GM23248 (cell line): ENCODE measurements around the gene KIZ. TPM values are rescaled to one million over a fixed set of nuclear protein-coding genes. Genes with fewer than 3 reads are reported as not detected.

ENCODE experiments used
- DNase-seq: peaks from one replicate; pipeline ENCODE4 v3.0.0-alpha.2; 2015
- H2AFZ ChIP-seq: fragments of 200-600 bp; sonication (generic); 2 replicates; pipeline ENCODE4 v1.6.1; 2016; ENCODE audit warnings: antibody characterized with exemption
- H3F3A ChIP-seq: fragments of 200-600 bp; sonication (generic); 2 replicates; pipeline ENCODE4 v1.6.1; 2016; ENCODE audit warnings: mild to moderate bottlenecking, antibody characterized with exemption, mixed run types; ENCODE audit not compliant: insufficient read depth
- H3K27ac ChIP-seq: fragments of 200-600 bp; sonication (generic); 2 replicates; pipeline ENCODE4 v1.5.1; 2016; ENCODE audit warnings: mild to moderate bottlenecking
- H3K27me3 ChIP-seq: fragments of 200-600 bp; sonication (generic); replicated peaks from 2 replicates; pipeline ENCODE4 v1.6.1; 2016; ENCODE audit warnings: mild to moderate bottlenecking; ENCODE audit not compliant: insufficient read depth
- H3K36me3 ChIP-seq: fragments of 200-600 bp; sonication (generic); 2 replicates; pipeline ENCODE4 v1.6.1; 2016; ENCODE audit warnings: low read depth, mild to moderate bottlenecking
- H3K4me1 ChIP-seq: fragments of 200-600 bp; sonication (generic); 2 replicates; pipeline ENCODE4 v1.6.1; 2016; ENCODE audit warnings: mild to moderate bottlenecking; ENCODE audit not compliant: insufficient read depth
- H3K4me2 ChIP-seq: fragments of 200-600 bp; sonication (generic); one replicate; pipeline ENCODE4 v1.6.1; 2016; ENCODE audit warnings: mild to moderate bottlenecking; ENCODE audit not compliant: unreplicated experiment
- H3K4me3 ChIP-seq: fragments of 200-600 bp; sonication (generic); 2 replicates; pipeline ENCODE4 v1.5.1; 2016; ENCODE audit warnings: mild to moderate bottlenecking
- H3K79me2 ChIP-seq: fragments of 200-600 bp; sonication (generic); 2 replicates; pipeline ENCODE4 v1.6.1; 2016; ENCODE audit warnings: mild to moderate bottlenecking; ENCODE audit not compliant: insufficient read depth
- H3K9ac ChIP-seq: fragments of 200-600 bp; sonication (generic); 2 replicates; pipeline ENCODE4 v1.6.1; 2016; ENCODE audit warnings: mild to moderate bottlenecking
- H3K9me2 ChIP-seq: fragments of 200-600 bp; sonication (generic); 2 replicates; pipeline ENCODE4 v1.6.1; 2016; ENCODE audit warnings: mixed run types, mild to moderate bottlenecking, moderate library complexity; ENCODE audit not compliant: insufficient read depth
- H3K9me3 ChIP-seq: fragments of 200-600 bp; sonication (generic); one replicate; pipeline ENCODE4 v1.6.1; 2017; ENCODE audit warnings: low read depth
- H4K20me1 ChIP-seq: fragments of 200-600 bp; sonication (generic); 2 replicates; pipeline ENCODE4 v1.6.0; 2016; ENCODE audit not compliant: insufficient read depth
- EZH2 ChIP-seq: fragments of 200-600 bp; sonication (generic); IDR thresholded peaks from 2 replicates; pipeline ENCODE4 v1.6.1; 2018; ENCODE audit warnings: antibody characterized with exemption, mild to moderate bottlenecking; ENCODE audit not compliant: insufficient read depth, poor library complexity, severe bottlenecking
- EZH2phosphoT487 ChIP-seq: fragments of 200-600 bp; sonication (generic); IDR thresholded peaks from 2 replicates; pipeline ENCODE4 v1.6.1; 2018; ENCODE audit warnings: antibody characterized with exemption, moderate library complexity, mild to moderate bottlenecking, low read depth; ENCODE audit not compliant: insufficient read depth
- WGBS, 2 experiments: methylation state at CpG; one replicate each; pipeline ENCODE4 v1.1.6; 2015 to 2017; ENCODE audit warnings: low lambda C conversion rate in 2 of 2, low coverage in 1 of 2; ENCODE audit errors: missing lambda C conversion rate in 2 of 2; 5-methylcytosine and 5-hydroxymethylcytosine counted together
- in situ Hi-C: fragments of 300-500 bp; cut with MboI; formaldehyde crosslinking; loops from 2 replicates; pipeline ENCODE4 v1.15.0; 2020
- polyA plus RNA-seq: library from polyadenylated mRNA; unstranded; fragments of >200 nt; fragmentation: Nextera tagmentation; extraction: Ambion mirVana; gene quantifications from 2 replicates; pipeline ENCODE4 v1.2.1, GENCODE V29; 2016
- total RNA-seq: library from RNA; depleted of rRNA; stranded (reverse); fragments of >200 nt; shearing (Covaris generic); gene quantifications from 2 replicates; pipeline ENCODE4 v1.2.3, GENCODE V29; 2014

The KIZ gene
- total and polyA plus RNA-seq, 2 experiments from 2014 or later: 15.4 to 24.5 TPM

DNA sequence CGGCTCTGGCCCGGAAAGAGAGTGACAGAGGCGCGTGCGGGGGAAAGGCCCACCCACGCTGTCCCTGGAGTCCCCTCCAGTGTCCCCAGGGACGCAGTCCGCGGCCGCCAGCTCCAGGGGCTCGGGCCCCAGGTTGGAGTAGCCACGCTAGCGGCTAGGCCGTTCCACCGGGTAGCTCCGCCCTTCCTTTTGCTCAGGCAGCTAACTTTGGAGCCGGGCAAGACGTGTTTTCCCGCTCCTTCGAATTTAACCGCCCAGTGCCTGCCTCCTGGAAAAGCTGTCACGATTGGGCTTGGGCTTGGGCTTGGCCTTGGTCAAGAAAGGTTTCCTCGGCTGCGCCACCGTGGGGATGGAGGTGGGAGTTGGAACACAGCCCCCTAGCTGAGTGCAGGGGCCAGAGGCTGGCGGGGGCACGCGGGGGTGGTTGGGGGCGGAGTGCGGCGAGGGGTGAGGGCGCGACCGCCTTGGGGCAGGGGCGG is 24.4 kb upstream of the KIZ start:
- Histone ChIP-seq H3K36me3 (no peaks in the 10 kb centered on the region), H3K79me2 (no peaks in the 10 kb centered on the region), H3K27me3 (peaks cover 99% of the 10 kb centered on the region), H3K9me3 (no peaks in the 10 kb centered on the region), H3K4me2 (no peak overlapping the region), H3K9ac (no peak overlapping the region), H3K4me3 (no peak overlapping the region), H3K9me2 (no peaks in the 10 kb centered on the region), H4K20me1 (no peaks in the 10 kb centered on the region), H3K4me1 (no peaks in the 10 kb centered on the region), H3K27ac (no peak overlapping the region), H2AFZ (0 out of 2 replicates have a peak overlapping the region, but pooled peaks have one; percentile 35), H3F3A (no peaks in the 10 kb centered on the region)
- DNase-seq: no peak
- no peak for TF ChIP-seq EZH2phosphoT487
- TF ChIP-seq EZH2: no peak
- WGBS, 2 experiments: 2 to 5% methylated on average over 25 to 35 of the region's 35 CpGs
- in situ Hi-C loops: no loop called here

DNA sequence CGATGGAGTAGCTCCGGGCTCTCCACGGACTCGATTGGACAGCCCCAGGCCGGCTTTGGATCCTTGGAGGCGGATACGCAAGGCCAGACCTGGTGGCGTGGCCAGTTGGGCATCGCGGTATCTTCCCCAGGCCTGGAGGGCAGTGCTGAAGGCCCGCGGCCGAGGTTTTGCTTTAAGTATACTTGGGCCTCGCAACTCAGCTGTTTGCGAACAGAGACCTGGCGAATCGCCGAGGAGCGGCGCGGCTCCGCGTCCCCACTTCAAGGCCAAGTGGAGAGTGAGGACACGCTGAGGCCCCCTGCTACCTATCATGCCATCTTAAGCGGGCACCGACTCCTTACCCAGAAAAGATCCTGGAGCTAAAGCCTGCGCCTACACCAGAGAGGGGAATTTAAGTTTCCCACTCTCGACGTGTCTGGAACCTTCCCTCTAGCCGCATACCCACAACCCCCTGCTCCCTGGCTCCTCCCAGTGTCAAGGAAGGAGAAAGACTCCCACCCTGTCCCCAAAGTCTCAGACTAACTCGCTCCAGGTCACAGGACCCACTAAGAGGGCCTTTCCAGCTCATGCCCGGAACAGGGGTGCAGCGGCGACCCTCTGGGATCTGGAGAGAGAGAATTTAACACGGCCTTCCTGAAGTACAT is 23.8 kb upstream of the KIZ start:
- Histone ChIP-seq H3K79me2 (no peaks in the 10 kb centered on the region), H3K9me2 (no peaks in the 10 kb centered on the region), H4K20me1 (no peaks in the 10 kb centered on the region), H3F3A (no peaks in the 10 kb centered on the region), H3K4me3 (no peak overlapping the region; the same call in 1 of the 2 replicates), H3K27ac (no peak overlapping the region), H2AFZ (no peak overlapping the region), H3K4me2 (peak overlapping the region; percentile 68), H3K9me3 (no peaks in the 10 kb centered on the region), H3K4me1 (no peaks in the 10 kb centered on the region), H3K27me3 (peaks cover 99% of the 10 kb centered on the region), H3K36me3 (no peaks in the 10 kb centered on the region), H3K9ac (no peak overlapping the region)
- in situ Hi-C loops: no loop called here
- DNase-seq: peak; percentile 23
- TF ChIP-seq EZH2phosphoT487 (no peak), EZH2 (peak; percentile 87)
- WGBS, 2 experiments: 3 to 4% methylated on average over 30 to 32 of the region's 35 CpGs

DNA sequence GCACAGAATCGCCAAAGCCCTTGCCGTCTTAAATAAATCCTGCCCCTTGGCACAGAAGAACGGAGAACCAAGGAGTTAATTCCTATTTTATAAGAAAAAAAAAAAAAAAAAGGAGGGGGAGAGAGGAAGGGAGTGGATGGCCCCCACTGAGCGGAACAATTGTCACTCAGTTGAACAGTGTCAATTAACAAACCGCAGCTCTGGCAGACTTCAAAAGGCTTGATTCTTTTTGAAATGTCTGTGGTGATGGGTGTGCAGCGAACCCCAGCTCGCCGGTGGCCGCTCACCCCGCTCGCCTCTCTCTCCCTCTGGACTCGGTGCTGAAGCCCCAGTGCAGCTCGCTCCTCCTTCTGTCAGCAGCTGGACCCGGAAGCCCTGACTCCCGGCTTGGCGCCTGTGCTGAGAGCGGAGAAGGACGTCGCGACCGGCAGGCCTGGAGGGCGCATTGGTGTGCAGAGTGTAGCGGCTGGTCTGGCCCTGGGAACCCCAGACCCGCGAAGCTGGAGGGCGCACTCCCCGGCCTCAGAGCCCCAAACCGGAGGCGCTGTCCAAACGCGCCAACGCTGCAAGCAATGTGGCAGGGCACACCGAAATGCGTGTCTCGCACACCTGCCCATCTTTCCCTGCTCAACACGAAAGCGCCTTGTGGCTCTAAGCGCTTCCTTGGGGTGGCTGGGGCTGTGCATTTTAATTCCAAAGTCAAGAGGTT is 23.1 kb upstream of the KIZ start:
- TF ChIP-seq EZH2phosphoT487 (no peak), EZH2 (peak; percentile 16)
- Histone ChIP-seq H3K9me3 (no peaks in the 10 kb centered on the region), H3F3A (no peaks in the 10 kb centered on the region), H3K9me2 (no peaks in the 10 kb centered on the region), H3K36me3 (no peaks in the 10 kb centered on the region), H3K27me3 (peaks cover 99% of the 10 kb centered on the region), H3K9ac (no peak overlapping the region), H4K20me1 (no peaks in the 10 kb centered on the region), H3K27ac (no peak overlapping the region), H3K79me2 (no peaks in the 10 kb centered on the region), H3K4me2 (peak overlapping the region; percentile 68), H3K4me1 (no peaks in the 10 kb centered on the region), H3K4me3 (peak overlapping the region; percentile 50), H2AFZ (peak overlapping the region; percentile 53; the same call in 1 of the 2 replicates)
- DNase-seq: peak; percentile 41
- in situ Hi-C loops: no loop called here
- 3% methylated on average over 33 to 37 of the region's 38 CpGs for WGBS, 2 experiments

DNA sequence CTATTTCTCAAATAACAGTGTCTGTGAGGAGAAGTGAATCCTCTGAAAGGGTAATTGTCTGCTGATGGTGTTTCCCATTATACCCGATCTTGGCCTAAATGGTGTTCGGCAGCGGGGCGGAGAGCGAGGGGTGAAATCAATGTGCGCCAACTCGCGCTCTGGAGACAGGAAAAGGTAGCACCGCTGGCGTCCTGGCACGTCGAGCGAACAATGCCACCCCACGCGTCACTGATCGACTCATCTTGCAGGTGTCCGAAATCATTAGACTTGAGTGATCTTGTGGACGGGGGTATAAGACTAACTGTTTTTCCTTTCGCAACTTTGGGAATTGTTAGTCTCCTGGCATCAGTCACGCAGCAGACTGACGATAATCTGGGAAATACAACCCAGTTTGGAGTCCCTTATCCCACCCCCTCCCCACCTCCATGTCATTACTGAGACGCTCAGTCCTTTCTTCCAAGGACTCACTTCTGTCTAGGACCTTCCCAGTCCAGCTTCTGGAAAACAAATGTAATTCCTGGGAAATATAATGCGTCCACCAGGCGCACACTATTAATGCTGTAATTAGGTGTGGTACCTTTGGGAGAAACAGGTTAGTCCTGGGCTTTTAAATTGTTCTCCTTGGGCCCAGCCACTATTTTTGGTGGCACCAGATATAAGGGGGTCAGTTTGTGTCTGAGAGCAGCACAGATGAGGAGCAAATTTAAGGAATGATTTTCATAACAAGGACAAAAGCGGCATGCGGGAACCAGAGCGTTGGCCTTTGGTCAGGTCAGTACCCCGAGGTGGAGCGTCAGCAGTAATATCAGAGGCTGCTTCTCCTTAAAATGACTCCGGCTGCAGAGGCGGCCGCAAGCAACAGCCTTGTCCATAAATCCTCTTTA is 22.1 kb upstream of the KIZ start:
- TF ChIP-seq EZH2phosphoT487 (no peak), EZH2 (peak; percentile 82)
- no peaks in the 10 kb centered on the region for H3K4me1 ChIP-seq
- DNase-seq: no peak
- no peak overlapping the region for H3K4me3 ChIP-seq
- no peaks in the 10 kb centered on the region for H3K79me2 ChIP-seq
- WGBS, 2 experiments: 6 to 9% methylated on average over 32 of the region's 32 CpGs
- H2AFZ ChIP-seq: no peak overlapping the region
- H3F3A ChIP-seq: no peaks in the 10 kb centered on the region
- H3K27ac ChIP-seq: no peak overlapping the region
- no peaks in the 10 kb centered on the region for H3K9me2 ChIP-seq
- no peaks in the 10 kb centered on the region for H4K20me1 ChIP-seq
- H3K4me2 ChIP-seq: no peak overlapping the region
- H3K36me3 ChIP-seq: no peaks in the 10 kb centered on the region
- no peaks in the 10 kb centered on the region for H3K9me3 ChIP-seq
- in situ Hi-C loops: no loop called here
- peaks cover 94% of the 10 kb centered on the region for H3K27me3 ChIP-seq
- H3K9ac ChIP-seq: no peak overlapping the region
